Measurements from ENCODE around the gene ZNF473.

ZNF473 gene

GRCh38 chr19:50025794-50026549, at the start of gene ZNF473:
Gene ZNF473, plus strand, starts transcription at chr19:50026005. Its CDS starts 5,078 bp downstream, at chr19:50031083.
- TF ChIP-seq CTCF (IDR thresholded peaks at IDR 0.05): no peak
- DNase-seq (ENCODE audit: low spot score): peak; percentile 95

GRCh38 chr19:49976496-49976895, 49.3 kb upstream of the ZNF473 start:
- no peak for DNase-seq (ENCODE audit: low spot score)

More at GRCh38 chr19:50025794-50026549, at the start of gene ZNF473:
- H3K4me3 ChIP-seq: peak within 1 kb of the TSS; percentile 94
- H3K27ac ChIP-seq: peak within 1 kb of the TSS; percentile 93 to 96

GRCh38 chr19:49977076-49977475, 48.7 kb upstream of the ZNF473 start:
- Histone ChIP-seq H3K4me3 (no peak overlapping the region), H3K27ac (no peak overlapping the region)
- no peak for TF ChIP-seq CTCF (IDR thresholded peaks at IDR 0.05)
- DNase-seq (ENCODE audit: low spot score): no peak

More at GRCh38 chr19:49976496-49976895, 49.3 kb upstream of the ZNF473 start:
- Histone ChIP-seq H3K4me3 (no peak overlapping the region), H3K27ac (no peak overlapping the region)
- no peak for TF ChIP-seq CTCF (IDR thresholded peaks at IDR 0.05)

GRCh38 chr19:49977881-49978280, 47.9 kb upstream of the ZNF473 start:
- DNase-seq (ENCODE audit: low spot score): no peak
- TF ChIP-seq CTCF (IDR thresholded peaks at IDR 0.05): no peak
- no peak overlapping the region for H3K4me3 ChIP-seq
- H3K27ac ChIP-seq: no peak overlapping the region

GRCh38 chr19:49978324-49978723, 47.5 kb upstream of the ZNF473 start:
- TF ChIP-seq CTCF (IDR thresholded peaks at IDR 0.05): no peak
- Histone ChIP-seq H3K27ac (no peak overlapping the region), H3K4me3 (no peak overlapping the region)
- DNase-seq (ENCODE audit: low spot score): no peak

GRCh38 chr19:49981603-49982593, 43.9 kb upstream of the ZNF473 start:
- no peak for DNase-seq (ENCODE audit: low spot score)
- Histone ChIP-seq H3K27ac (no peak overlapping the region), H3K4me3 (no peak overlapping the region)
- no peak for TF ChIP-seq CTCF (IDR thresholded peaks at IDR 0.05)
